Muscle layer of colon (tissue), 2 donors: ENCODE measurements around the gene NMT1.

ENCODE experiments used
- H3K27ac ChIP-seq: one replicate; pipeline ENCODE4 v1.7.0; 2013; ENCODE audit warnings: low read depth, mild to moderate bottlenecking, low read length, moderate library complexity
- H3K27me3 ChIP-seq, 2 donors: one replicate each; pipeline ENCODE4 v1.7.0; 2013; ENCODE audit warnings: low read length in 2 of 2, mild to moderate bottlenecking in 2 of 2; ENCODE audit not compliant: insufficient read depth in 2 of 2, control insufficient read depth in 1 of 2
- H3K36me3 ChIP-seq: one replicate; pipeline ENCODE4 v1.7.0; 2013; ENCODE audit warnings: mild to moderate bottlenecking, low read length; ENCODE audit not compliant: insufficient read depth
- H3K4me1 ChIP-seq: one replicate; pipeline ENCODE4 v1.7.0; 2013; ENCODE audit warnings: mild to moderate bottlenecking, low read length; ENCODE audit not compliant: insufficient read depth
- H3K4me3 ChIP-seq, 2 donors: one replicate each; pipeline ENCODE4 v1.7.0; 2013; ENCODE audit warnings: low read length in 2 of 2, low read depth in 1 of 2, mild to moderate bottlenecking in 1 of 2, moderate library complexity in 1 of 2
- H3K9ac ChIP-seq: one replicate; pipeline ENCODE4 v1.7.0; 2013; ENCODE audit warnings: low read length
- H3K9me3 ChIP-seq: one replicate; pipeline ENCODE4 v1.7.0; 2013; ENCODE audit warnings: mild to moderate bottlenecking, low read length
- donor health status: abdominal sarcoma.
- donor health status: Adenocarcinoma of cecum.

The NMT1 gene

DNA sequence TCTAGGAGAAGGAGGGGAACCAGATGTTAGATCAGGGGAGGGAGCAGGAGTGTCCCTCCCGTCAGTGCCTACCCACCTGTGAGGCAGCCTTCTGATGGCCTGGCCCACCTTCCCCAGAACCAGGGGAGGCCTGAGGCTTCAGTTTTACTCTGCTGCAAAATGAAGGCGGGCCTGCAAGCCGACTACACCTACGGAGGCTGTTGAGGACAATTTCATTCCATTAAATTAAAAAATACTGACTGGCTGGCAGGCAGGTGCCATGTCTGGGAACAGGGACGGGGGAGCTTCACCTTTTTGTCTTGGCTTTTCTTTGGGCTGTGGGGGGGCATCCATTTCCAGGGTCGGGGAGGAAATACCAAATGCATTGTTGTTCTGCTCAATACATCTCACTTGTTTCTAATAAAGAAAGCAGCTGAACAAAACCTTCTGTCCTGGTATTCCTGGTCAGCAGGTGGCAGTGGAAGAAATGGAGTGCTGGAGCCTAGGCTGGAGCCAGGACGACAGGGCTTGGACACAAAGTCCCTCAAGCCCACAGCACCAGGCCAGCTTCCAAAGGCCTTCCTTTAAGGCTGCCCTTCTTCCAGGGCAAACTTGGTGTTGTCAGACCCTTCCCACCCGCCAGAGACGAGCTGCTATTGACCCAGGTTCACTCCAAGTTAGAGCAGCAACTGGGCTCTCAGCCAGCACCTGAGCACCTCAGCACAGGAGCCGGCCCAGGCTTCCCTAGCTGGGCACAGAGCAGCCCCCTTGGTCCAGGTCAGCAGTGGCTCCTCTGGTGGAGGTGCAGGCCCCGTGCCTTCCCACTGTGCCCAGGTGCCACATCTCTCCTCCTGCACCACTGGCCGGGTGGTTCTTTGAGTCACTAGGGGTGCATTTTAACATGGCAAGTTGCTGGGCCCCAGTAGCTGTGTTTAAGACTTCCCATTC is 47.7 kb downstream of the NMT1 start:
- Histone ChIP-seq H3K36me3 (peaks cover 72% of the 10 kb centered on the region), H3K27me3 (no peaks in the 10 kb centered on the region), H3K27ac (peak overlapping the region; percentile 55), H3K9ac (no peak overlapping the region), H3K4me3 (no peak overlapping the region), H3K4me1 (peaks cover 34% of the 10 kb centered on the region), H3K9me3 (no peaks in the 10 kb centered on the region)

DNA sequence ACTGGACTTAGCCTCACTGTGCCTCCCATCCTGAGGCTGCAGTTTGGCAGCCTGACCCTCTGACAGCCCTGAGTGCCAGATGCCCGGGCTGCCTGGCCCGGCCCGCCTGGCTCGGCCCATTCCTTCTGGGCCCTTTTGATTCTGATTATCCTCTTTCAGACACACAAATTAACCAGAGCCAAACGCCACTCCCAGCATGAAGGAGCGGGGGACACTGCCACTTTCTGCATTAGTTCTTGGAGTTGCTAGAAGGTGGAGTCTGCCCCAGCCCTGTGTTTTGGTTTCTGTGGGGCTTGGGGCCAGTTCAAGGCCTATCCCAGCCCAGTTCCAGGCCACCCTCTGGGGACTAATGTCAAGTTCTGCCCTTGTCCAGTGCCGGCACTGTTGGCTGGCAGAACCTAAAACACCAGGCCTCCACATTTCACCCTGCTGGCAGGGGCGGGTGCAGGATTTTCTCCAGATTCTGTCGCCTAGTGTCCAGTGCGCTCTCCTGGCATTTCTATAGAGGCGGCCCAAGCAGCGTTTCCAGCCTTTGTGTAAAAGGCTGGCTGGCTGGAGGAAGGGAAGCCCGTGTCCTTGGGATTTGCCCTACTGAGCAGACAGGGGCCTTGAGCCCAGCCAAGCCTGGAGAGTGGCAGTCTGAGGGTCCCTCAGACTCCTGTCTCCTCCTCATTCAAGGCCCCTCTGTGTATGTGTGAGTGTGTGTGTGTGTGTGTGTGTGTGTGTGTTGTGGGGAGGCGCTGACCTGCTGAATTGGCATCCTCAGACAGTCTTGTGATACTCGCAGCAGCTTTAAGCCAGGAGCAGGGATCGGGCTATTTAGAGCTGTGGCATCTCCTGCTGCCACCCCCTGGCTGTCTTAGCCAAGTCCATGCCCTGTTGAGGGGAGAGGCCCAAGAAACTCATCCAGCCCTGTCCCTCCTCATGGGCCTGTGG is 49.8 kb downstream of the NMT1 start:
- H3K4me3 ChIP-seq, result no peak overlapping the region
- peaks cover 34% of the 10 kb centered on the region for H3K4me1 ChIP-seq
- peak overlapping the region; percentile 57 for H3K9ac ChIP-seq
- H3K27me3 ChIP-seq, result no peaks in the 10 kb centered on the region
- H3K27ac ChIP-seq, result peak overlapping the region; percentile 73
- peaks cover 73% of the 10 kb centered on the region for H3K36me3 ChIP-seq
- no peaks in the 10 kb centered on the region for H3K9me3 ChIP-seq

DNA sequence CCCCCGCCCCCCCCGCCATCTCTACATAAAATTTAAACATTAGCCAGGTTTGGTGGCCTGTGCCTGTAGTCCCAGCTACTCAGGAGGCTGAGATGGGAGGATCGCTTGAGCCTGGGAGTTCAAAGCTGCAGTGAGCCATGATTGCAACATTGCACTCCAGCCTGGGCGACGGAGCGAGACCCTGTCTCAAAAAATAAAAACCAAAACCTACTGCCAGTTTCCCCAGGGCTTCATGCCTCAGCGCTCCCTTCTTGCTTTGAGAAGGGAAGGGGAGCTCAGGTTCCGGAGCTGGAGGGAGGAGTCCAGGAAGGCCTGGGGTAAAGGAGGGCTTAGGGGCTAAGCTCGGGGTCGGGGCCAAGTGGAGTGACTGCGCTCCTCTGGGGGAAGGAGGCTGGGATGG is 50.7 kb downstream of the NMT1 start:
- Histone ChIP-seq H3K9ac (no peak overlapping the region), H3K4me1 (peaks cover 25% of the 10 kb centered on the region), H3K27me3 (no peaks in the 10 kb centered on the region), H3K27ac (peak overlapping the region; percentile 73), H3K9me3 (no peaks in the 10 kb centered on the region), H3K36me3 (peaks cover 69% of the 10 kb centered on the region), H3K4me3 (no peak overlapping the region)

DNA sequence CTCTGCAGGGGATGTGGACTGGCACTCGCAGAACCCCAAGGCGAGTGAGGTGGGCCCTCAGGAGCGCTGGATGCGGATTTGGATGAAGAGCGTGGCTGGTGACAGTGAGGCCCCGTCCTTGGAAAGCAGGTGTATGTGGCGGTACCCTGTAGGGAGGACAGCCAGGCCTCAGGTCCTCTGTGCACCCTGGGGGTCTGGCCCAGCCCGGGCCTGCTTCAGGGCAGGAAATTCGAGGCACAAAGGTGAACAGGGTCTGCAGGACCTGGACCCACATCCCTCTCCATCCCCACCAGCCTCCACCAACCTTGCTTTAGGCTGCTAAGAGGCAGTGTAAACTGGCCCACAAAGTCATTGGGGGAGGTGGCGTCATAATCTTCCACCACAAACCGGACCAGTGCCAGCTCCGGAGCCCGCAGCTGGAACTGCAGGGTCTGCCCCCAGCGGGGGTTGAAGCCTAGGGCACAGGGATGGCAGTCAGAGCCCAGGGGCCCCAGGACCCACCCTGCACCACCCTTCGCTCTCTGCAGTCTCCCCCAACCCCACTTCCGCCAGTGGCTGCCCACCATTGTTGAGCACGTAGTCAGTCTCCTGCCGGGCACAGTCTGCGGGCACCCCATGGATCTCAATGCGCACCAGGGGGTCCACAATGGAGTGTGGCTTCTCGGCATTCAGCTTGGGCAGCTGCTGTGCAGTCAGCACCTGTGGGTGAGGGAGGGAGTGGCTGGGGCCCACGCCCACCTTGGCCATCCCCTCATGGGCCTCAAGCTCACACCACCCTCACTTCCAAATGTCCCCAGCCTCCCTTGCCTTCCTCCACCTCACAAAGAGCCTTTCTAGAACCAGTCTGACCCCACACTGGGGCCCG is 51.7 kb downstream of the NMT1 start:
- Histone ChIP-seq H3K36me3 (peaks cover 66% of the 10 kb centered on the region), H3K9ac (no peak overlapping the region), H3K27ac (peak overlapping the region; percentile 73)

DNA sequence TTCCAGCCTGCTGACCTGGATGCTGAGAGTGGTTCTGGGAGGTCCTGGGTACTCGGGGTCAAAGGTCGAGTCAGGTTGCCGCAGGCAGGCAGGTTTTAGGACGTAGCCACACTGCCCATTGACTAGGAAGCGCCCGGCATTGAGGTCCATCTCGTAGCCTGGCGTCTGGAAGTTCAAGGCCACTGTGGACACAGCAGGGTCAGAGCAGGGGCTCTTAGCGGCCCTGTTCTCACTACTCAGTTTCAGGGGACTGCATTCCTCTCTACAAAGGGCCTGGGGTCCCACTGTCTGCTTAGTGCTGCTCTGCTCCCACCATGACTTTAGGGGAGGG is 52.3 kb downstream of the NMT1 start:
- Histone ChIP-seq H3K27me3 (no peaks in the 10 kb centered on the region), H3K4me1 (peaks cover 24% of the 10 kb centered on the region), H3K4me3 (no peak overlapping the region), H3K9me3 (no peaks in the 10 kb centered on the region), H3K27ac (no peak overlapping the region), H3K9ac (no peak overlapping the region), H3K36me3 (peaks cover 66% of the 10 kb centered on the region)

More for the DNA sequence above, 51.7 kb downstream of the NMT1 start:
- Histone ChIP-seq H3K27me3 (no peaks in the 10 kb centered on the region), H3K4me1 (peaks cover 24% of the 10 kb centered on the region), H3K9me3 (no peaks in the 10 kb centered on the region), H3K4me3 (no peak overlapping the region)

DNA sequence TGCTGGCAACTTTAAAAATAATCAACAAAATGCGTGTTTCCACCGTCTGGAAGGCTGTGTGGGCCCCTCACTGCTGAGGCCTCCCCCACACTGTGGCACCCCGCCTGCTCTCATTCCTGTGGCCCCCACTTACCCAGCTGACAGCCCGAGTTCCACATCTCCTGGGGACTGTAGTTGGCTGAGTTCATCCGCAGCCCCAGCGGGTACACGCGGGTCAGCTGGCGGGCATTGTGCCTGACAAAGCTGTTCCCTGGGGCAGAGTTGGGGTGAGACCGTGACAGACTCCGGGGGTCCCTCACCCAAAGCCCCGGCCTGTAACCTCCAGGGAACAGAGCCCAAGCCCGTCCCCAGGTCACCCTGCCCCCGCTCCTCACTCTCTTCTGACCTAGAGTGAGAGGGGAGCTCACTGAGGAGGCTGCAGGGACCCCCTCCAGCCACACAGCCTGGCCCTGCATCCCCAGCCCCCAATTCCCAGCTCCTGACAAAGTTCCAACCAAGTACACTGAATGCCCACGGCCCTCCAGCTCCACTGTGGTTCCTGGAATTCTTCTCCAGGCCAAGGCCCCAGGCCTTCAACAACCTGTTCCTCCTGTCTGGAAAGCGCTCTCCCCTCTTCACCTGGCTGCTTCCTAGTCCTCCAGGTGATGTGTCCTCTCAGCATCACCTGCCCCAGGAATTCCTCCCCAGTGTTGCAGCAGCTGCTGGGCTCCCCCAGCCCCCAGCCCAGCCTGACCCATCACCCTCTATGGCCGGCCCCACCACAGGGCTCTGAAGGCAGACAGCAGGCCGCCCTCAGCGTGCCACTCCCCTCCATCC is 53.2 kb downstream of the NMT1 start:
- peaks cover 68% of the 10 kb centered on the region for H3K36me3 ChIP-seq
- no peak overlapping the region for H3K27ac ChIP-seq
- peaks cover 24% of the 10 kb centered on the region for H3K4me1 ChIP-seq
- H3K4me3 ChIP-seq, result no peak overlapping the region
- no peaks in the 10 kb centered on the region for H3K9me3 ChIP-seq
- H3K9ac ChIP-seq, result no peak overlapping the region
- no peaks in the 10 kb centered on the region for H3K27me3 ChIP-seq

DNA sequence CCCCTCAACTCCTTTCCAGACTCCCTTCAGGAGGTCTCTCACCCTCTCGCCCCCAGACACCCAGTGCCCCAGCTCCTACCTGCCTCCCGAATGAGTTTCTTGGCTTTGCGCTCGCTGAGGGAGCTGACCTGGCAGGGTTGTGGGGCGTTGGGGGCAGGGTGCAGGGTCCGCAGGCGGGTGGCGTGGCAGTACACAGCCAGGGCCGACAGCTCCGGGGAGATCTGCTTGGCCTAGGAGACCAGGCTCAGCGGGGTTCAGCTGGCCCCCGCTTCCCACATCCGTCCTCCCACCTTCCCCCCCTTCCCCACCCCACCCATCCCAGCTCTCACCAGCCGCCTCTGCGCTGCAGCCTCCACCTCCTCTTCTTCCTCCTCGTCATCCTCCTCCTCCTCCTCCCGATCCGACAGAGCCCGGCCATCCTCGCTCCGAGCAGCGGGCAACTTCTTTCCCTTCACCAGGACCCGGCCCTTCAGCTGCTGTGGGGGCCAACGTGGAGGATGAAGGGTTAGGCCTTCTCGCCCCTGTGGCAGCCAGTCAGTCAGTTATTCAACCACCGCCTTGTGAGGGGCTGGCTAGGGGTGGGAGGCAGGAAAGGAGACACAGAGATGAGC is 54.0 kb downstream of the NMT1 start:
- H3K27me3 ChIP-seq, result no peaks in the 10 kb centered on the region
- no peaks in the 10 kb centered on the region for H3K9me3 ChIP-seq
- no peak overlapping the region for H3K9ac ChIP-seq
- H3K4me3 ChIP-seq, result no peak overlapping the region
- H3K36me3 ChIP-seq, result peaks cover 76% of the 10 kb centered on the region
- peaks cover 24% of the 10 kb centered on the region for H3K4me1 ChIP-seq
- H3K27ac ChIP-seq, result no peak overlapping the region

DNA sequence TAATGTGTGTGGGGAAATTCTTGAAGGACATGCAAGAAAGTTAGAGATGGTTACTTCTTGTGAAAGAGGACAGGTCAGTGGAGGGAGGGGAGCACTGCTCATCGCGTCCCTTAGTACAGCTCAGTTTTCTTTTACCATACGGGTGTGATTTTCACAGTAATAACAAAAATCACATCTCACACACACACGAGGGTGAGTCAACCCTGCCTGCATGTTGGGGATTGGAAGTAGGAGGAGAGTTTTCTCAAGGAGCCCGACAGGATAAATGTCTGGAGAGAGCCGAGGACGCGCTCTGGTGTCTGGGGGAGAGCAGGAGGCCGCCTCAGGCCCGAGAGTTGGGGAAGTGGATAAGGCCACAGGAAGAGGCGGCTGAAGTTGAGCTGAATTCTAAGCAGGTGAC is 54.8 kb downstream of the NMT1 start:
- H3K4me3 ChIP-seq, result no peak overlapping the region
- no peaks in the 10 kb centered on the region for H3K9me3 ChIP-seq
- no peaks in the 10 kb centered on the region for H3K27me3 ChIP-seq
- H3K4me1 ChIP-seq, result peaks cover 16% of the 10 kb centered on the region
- H3K27ac ChIP-seq, result no peak overlapping the region
- H3K36me3 ChIP-seq, result peaks cover 76% of the 10 kb centered on the region
- H3K9ac ChIP-seq, result no peak overlapping the region

DNA sequence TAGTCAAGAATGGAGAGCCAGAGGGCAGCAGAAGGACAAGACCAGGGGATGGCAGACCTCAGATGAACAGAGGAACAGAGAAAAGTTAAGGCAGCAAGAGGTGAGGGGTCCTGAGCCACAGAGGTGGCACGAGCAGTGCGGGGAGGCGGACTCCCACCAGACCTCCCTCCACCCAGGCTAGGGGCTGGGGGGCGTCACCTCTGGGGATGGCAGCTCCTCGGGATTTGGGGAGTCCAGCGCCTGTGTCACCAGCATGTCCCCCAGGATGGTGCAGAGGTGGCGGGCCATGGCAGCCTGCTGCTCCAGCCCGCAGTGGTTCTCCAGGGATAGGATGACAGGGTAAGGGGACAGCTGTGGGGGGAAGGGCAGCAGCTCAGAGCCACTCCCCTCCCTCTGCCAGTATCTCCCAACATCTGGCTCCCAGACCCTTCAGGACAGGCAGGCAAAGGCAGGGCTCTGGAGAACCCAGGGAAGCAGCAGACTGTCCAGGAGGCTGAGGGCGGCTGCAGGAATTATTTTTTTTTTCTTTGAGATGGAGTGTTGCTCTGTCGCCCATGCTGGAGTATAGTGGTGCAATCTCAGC is 55.4 kb downstream of the NMT1 start:
- Histone ChIP-seq H3K36me3 (peaks cover 76% of the 10 kb centered on the region), H3K27ac (no peak overlapping the region), H3K9ac (no peak overlapping the region), H3K4me1 (peaks cover 10% of the 10 kb centered on the region), H3K9me3 (no peaks in the 10 kb centered on the region), H3K27me3 (no peaks in the 10 kb centered on the region), H3K4me3 (no peak overlapping the region)

DNA sequence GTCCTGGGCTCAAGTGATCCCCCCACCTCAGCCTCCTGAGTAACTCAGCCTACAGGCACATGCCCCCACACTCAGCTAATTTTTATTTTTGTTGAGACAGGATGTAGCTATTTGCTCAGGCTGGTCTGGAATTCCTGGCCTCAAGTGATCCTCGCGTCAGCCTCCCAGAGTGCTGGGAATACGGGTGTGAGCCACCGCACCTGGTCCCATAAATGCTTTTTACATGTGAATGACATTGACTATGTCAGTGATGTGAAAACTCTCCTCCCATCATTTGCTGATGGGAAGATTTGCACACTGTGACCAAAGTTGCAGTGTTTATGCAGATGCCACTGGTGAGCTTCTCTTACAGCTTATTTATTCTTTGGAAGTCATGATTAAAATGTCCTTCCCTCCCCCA is 56.2 kb downstream of the NMT1 start:
- peaks cover 4% of the 10 kb centered on the region for H3K4me1 ChIP-seq
- H3K4me3 ChIP-seq, result no peak overlapping the region
- H3K9me3 ChIP-seq, result no peaks in the 10 kb centered on the region
- H3K27me3 ChIP-seq, result no peaks in the 10 kb centered on the region
- H3K27ac ChIP-seq, result no peak overlapping the region
- peaks cover 69% of the 10 kb centered on the region for H3K36me3 ChIP-seq
- no peak overlapping the region for H3K9ac ChIP-seq
